RWPE2 (cell line): Measurements from ENCODE around the gene PPARD.
"Not testable (repeated sequence)": the region's sequence is repeated elsewhere in the genome, so short reads cannot be mapped to it uniquely, and the experiment has no call there.

Experiments
- ATAC-seq: fragments of 200-7000 bp; cut with Tn5 transposase; 3 replicates; pipeline ENCODE4 v1.9.1; 2021; ENCODE audit warnings: low read depth
- DNase-seq: peaks from one replicate; pipeline ENCODE4 v3.0.0-alpha.2; 2020; ENCODE audit warnings: low spot score
- H3K27ac ChIP-seq: fragments of 450-650 bp; 2 replicates; pipeline ENCODE4 v1.5.1; 2017; ENCODE audit warnings: mild to moderate bottlenecking; ENCODE audit not compliant: poor library complexity, severe bottlenecking
- H3K27me3 ChIP-seq: fragments of 250-450 bp; sonication (Bioruptor Pico); 2 replicates; pipeline ENCODE4 v1.5.1; 2021; ENCODE audit warnings: mild to moderate bottlenecking, moderate library complexity; ENCODE audit not compliant: insufficient read depth, poor library complexity, severe bottlenecking
- H3K36me3 ChIP-seq: fragments of 250-450 bp; sonication (Bioruptor Pico); 2 replicates; pipeline ENCODE4 v1.5.1; 2020; ENCODE audit warnings: low read depth, mild to moderate bottlenecking, moderate library complexity
- H3K4me1 ChIP-seq: fragments of 250-450 bp; sonication (Bioruptor Pico); 2 replicates; pipeline ENCODE4 v1.5.1; 2021; ENCODE audit warnings: mild to moderate bottlenecking, moderate library complexity; ENCODE audit not compliant: insufficient read depth, poor library complexity, severe bottlenecking
- H3K4me3 ChIP-seq: fragments of 250-450 bp; sonication (Bioruptor Pico); 2 replicates; pipeline ENCODE4 v1.5.1; 2021; ENCODE audit warnings: mild to moderate bottlenecking, moderate library complexity; ENCODE audit not compliant: severe bottlenecking
- H3K9me3 ChIP-seq: fragments of 250-450 bp; sonication (Bioruptor Pico); 2 replicates; pipeline ENCODE4 v1.5.1; 2021; ENCODE audit warnings: mild to moderate bottlenecking, moderate library complexity; ENCODE audit not compliant: severe bottlenecking
- TF ChIP-seq, protein P1 (sequence below): fragments of 450-650 bp; IDR thresholded peaks from one replicate; pipeline ENCODE4 v1.5.1; 2017; ENCODE audit warnings: mild to moderate bottlenecking, moderate library complexity; ENCODE audit not compliant: poor library complexity, severe bottlenecking

Gene PPARD

DNA sequence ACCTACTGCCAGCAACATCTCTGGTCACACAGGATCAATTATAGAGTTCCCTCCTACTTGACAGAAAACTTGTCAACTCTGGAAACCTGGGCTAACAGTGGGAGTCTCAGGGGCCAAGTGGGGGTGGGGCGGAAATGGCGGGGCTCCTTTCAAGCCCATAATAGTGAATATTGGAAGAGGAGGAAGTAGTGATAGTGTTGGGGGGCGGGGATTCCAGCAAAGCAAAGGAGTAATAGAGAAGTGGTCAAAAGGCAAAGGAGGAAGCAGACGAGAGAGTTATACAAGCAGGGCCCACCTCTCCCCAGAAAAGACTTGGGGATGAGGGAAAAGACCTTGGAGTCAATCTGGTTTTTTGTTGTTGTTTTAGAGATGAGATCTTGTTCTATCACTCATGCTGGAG is 42.7 kb upstream of the PPARD start:
- Histone ChIP-seq H3K4me1 (peaks cover 14% of the 10 kb centered on the region), H3K36me3 (peaks cover 5% of the 10 kb centered on the region; the same call in 1 of the 2 replicates), H3K27me3 (no peaks in the 10 kb centered on the region), H3K9me3 (no peaks in the 10 kb centered on the region), H3K27ac (no peak overlapping the region), H3K4me3 (no peak overlapping the region)
- no peak for ATAC-seq
- no peak for DNase-seq
- TF ChIP-seq, protein P1, sequence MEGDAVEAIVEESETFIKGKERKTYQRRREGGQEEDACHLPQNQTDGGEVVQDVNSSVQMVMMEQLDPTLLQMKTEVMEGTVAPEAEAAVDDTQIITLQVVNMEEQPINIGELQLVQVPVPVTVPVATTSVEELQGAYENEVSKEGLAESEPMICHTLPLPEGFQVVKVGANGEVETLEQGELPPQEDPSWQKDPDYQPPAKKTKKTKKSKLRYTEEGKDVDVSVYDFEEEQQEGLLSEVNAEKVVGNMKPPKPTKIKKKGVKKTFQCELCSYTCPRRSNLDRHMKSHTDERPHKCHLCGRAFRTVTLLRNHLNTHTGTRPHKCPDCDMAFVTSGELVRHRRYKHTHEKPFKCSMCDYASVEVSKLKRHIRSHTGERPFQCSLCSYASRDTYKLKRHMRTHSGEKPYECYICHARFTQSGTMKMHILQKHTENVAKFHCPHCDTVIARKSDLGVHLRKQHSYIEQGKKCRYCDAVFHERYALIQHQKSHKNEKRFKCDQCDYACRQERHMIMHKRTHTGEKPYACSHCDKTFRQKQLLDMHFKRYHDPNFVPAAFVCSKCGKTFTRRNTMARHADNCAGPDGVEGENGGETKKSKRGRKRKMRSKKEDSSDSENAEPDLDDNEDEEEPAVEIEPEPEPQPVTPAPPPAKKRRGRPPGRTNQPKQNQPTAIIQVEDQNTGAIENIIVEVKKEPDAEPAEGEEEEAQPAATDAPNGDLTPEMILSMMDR = no peak

GRCh38 chr6:35300848-35301247 is 41.5 kb upstream of the PPARD start:
- H3K4me1 ChIP-seq = peaks cover 14% of the 10 kb centered on the region
- DNase-seq (no peak), ATAC-seq (no peak)
- TF ChIP-seq, protein P1 = no peak
- H3K4me3 ChIP-seq = no peak overlapping the region
- H3K36me3 ChIP-seq = peaks cover 5% of the 10 kb centered on the region; the same call in 1 of the 2 replicates
- H3K27me3 ChIP-seq = no peaks in the 10 kb centered on the region
- H3K9me3 ChIP-seq = no peaks in the 10 kb centered on the region
- no peak overlapping the region for H3K27ac ChIP-seq

DNA sequence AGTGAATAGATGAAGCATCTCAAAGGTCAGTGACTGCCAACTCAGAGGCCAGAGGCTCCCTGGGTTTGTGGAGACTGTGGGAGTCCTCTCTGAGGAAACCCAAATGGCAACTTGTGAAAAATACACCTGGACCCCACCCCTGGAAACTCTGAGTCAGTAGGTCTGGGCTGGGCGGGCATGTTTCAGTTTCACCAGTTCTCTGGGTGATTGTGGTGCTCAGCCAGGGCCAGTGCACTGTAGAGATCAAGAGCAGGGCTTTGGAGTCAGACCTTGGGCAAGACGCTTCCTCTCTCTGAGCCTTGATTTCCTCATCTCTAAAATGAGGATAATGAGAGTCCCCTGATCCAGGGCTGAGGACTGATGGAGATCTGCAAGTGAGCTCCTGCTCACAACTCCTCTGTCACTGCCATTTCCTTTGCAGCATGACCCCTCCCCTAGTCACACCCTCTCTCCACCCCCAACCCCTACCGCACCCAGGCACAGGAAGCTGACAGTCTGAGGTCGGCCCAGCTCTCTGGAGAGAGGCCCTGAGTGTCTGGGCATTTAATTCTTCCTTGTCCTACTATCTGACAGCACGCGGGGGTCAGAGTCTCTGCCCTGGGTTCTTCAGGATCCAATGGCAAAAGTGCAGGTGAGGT is 39.6 kb upstream of the PPARD start:
- no peak for DNase-seq
- H3K9me3 ChIP-seq = no peaks in the 10 kb centered on the region
- H3K27ac ChIP-seq = peak overlapping the region; percentile 57
- peak; percentile 77 for ATAC-seq
- H3K4me3 ChIP-seq = no peak overlapping the region
- no peaks in the 10 kb centered on the region for H3K27me3 ChIP-seq
- TF ChIP-seq, protein P1 = no peak
- peaks cover 14% of the 10 kb centered on the region for H3K4me1 ChIP-seq
- H3K36me3 ChIP-seq = peaks cover 5% of the 10 kb centered on the region; the same call in 1 of the 2 replicates

GRCh38 chr6:35304299-35304698 is 38.1 kb upstream of the PPARD start:
- Histone ChIP-seq H3K27me3 (no peaks in the 10 kb centered on the region), H3K4me3 (no peak overlapping the region), H3K4me1 (peaks cover 14% of the 10 kb centered on the region), H3K27ac (no peak overlapping the region), H3K9me3 (no peaks in the 10 kb centered on the region), H3K36me3 (peaks cover 5% of the 10 kb centered on the region; the same call in 1 of the 2 replicates)
- ATAC-seq = no peak
- TF ChIP-seq, protein P1 = no peak
- DNase-seq = no peak

DNA sequence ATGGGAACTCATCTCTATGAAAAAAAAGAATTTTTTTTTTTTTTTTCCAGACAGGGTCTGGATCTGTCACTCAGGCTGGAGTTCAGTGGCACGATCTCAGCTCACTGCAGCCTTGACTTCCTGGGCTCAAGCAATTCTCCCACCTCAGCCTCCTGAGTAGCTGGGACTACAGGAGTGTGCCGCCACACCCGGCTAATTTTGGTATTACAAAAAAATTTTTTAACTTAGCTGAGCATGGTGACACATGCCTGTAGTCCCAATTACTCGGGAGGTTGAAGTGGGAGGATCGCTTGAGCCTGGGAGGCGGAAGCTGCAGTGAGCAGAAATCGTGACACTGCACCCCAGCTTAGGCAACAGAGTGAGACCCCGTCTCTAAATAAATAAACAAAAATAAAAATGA is 37.2 kb upstream of the PPARD start:
- H3K27ac ChIP-seq = no peak overlapping the region
- TF ChIP-seq, protein P1 = no peak
- H3K4me3 ChIP-seq = no peak overlapping the region
- H3K36me3 ChIP-seq = peaks cover 2% of the 10 kb centered on the region; the same call in 1 of the 2 replicates
- ATAC-seq = no peak
- H3K9me3 ChIP-seq = no peaks in the 10 kb centered on the region
- no peak for DNase-seq
- peaks cover 14% of the 10 kb centered on the region for H3K4me1 ChIP-seq
- H3K27me3 ChIP-seq = no peaks in the 10 kb centered on the region

DNA sequence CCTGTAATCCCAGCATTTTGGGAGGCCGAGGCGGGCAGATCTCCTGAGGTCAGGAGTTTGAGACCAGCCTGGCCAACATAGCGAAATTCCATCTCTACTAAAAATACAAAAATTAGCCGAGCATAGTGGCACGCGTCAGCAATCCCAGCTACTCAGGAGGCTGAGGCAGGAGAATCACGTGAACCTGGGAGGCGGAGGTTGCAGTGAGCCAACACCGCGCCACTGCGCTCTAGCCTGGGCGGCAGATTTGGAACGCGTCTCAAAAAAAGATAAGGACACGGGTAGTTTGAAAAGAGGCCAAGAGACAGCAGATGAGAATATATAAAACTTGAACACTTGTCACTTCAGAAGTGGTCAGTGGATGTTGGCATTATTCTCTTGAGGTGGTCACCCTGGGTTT is 35.2 kb upstream of the PPARD start:
- H3K4me1 ChIP-seq = peaks cover 14% of the 10 kb centered on the region
- ATAC-seq, H3K36me3 ChIP-seq, DNase-seq, H3K27ac ChIP-seq, H3K4me3 ChIP-seq, H3K27me3 ChIP-seq, H3K9me3 ChIP-seq: not testable (repeated sequence)

DNA sequence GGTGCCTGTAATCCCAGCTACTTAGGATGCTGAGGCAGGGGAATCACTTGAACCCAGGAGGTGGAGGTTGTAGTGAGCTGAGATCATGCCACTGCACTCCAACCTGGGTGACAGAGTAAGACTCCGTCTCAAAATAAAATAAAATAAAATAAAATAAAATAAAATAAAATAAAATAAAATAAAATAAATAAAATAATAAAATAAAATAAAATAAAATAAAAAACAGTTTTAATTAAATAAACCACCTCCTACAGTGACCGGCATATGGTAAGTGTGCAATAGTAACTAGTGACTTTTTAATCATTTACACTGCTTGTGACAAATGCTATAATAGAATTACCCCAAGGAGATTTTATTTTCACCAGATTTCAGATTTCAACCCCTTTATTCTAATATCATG is 33.8 kb upstream of the PPARD start:
- not testable (repeated sequence) for DNase-seq, H3K9me3 ChIP-seq, ATAC-seq, H3K4me3 ChIP-seq, H3K27ac ChIP-seq, H3K4me1 ChIP-seq, H3K27me3 ChIP-seq, H3K36me3 ChIP-seq
